ENCODE results near the gene TMEM121.
A peak's percentile ranks its signal among the peaks of the same experiment; 100 is the strongest.

TMEM121 gene

DNA sequence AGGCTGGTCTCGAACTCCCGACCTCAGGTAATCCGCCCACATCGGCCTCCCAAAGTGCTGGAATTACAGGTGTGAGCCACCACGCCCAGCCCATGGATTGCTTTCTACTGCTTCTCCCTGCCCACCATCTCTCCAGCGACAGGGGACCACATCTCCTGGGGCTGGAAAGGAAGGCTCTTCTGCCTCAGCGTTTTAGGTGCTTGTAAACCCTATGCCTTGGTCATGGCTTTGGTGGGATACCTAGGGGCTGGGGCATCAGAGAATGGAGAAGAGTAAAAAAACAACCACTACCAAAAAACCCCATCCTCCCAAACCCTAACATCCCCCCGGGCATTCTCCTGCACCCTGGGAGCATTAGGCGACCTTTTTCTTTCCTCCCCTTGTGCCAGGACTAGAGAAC is 1.1 kb upstream of the TMEM121 start:
- no peak for ATAC-seq
- TF ChIP-seq, protein P1, sequence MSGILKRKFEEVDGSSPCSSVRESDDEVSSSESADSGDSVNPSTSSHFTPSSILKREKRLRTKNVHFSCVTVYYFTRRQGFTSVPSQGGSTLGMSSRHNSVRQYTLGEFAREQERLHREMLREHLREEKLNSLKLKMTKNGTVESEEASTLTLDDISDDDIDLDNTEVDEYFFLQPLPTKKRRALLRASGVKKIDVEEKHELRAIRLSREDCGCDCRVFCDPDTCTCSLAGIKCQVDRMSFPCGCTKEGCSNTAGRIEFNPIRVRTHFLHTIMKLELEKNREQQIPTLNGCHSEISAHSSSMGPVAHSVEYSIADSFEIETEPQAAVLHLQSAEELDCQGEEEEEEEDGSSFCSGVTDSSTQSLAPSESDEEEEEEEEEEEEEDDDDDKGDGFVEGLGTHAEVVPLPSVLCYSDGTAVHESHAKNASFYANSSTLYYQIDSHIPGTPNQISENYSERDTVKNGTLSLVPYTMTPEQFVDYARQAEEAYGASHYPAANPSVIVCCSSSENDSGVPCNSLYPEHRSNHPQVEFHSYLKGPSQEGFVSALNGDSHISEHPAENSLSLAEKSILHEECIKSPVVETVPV (CRISPR knock-in tag; IDR thresholded peaks at IDR 0.05) = no peak
- TF ChIP-seq ZNF8 (CRISPR knock-in tag; IDR thresholded peaks at IDR 0.05) (no peak), PPARA (CRISPR knock-in tag; IDR thresholded peaks at IDR 0.05; ENCODE audit: borderline replicate concordance) (no peak), ZFP3 (CRISPR knock-in tag; IDR thresholded peaks at IDR 0.05) (no peak), ARNTL (CRISPR knock-in tag; IDR thresholded peaks at IDR 0.05; ENCODE audit: borderline replicate concordance, low read depth) (no peak), ESRRG (CRISPR knock-in tag; IDR thresholded peaks at IDR 0.05) (no peak), SNAI2 (CRISPR knock-in tag; IDR thresholded peaks at IDR 0.05) (no peak), ZNF70 (CRISPR knock-in tag; IDR thresholded peaks at IDR 0.05) (no peak), TCF4 (CRISPR knock-in tag; IDR thresholded peaks at IDR 0.05; ENCODE audit: borderline replicate concordance) (no peak), ZFP30 (CRISPR knock-in tag; IDR thresholded peaks at IDR 0.05) (no peak), RARB (CRISPR knock-in tag; IDR thresholded peaks at IDR 0.05) (no peak)
- TF ChIP-seq, protein P2, sequence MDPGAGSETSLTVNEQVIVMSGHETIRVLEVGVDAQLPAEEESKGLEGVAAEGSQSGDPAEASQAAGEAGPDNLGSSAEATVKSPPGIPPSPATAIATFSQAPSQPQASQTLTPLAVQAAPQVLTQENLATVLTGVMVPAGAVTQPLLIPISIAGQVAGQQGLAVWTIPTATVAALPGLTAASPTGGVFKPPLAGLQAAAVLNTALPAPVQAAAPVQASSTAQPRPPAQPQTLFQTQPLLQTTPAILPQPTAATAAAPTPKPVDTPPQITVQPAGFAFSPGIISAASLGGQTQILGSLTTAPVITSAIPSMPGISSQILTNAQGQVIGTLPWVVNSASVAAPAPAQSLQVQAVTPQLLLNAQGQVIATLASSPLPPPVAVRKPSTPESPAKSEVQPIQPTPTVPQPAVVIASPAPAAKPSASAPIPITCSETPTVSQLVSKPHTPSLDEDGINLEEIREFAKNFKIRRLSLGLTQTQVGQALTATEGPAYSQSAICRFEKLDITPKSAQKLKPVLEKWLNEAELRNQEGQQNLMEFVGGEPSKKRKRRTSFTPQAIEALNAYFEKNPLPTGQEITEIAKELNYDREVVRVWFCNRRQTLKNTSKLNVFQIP (CRISPR knock-in tag; IDR thresholded peaks at IDR 0.05; ENCODE audit: borderline replicate concordance, low read depth) = no peak
- TF ChIP-seq, protein P3, sequence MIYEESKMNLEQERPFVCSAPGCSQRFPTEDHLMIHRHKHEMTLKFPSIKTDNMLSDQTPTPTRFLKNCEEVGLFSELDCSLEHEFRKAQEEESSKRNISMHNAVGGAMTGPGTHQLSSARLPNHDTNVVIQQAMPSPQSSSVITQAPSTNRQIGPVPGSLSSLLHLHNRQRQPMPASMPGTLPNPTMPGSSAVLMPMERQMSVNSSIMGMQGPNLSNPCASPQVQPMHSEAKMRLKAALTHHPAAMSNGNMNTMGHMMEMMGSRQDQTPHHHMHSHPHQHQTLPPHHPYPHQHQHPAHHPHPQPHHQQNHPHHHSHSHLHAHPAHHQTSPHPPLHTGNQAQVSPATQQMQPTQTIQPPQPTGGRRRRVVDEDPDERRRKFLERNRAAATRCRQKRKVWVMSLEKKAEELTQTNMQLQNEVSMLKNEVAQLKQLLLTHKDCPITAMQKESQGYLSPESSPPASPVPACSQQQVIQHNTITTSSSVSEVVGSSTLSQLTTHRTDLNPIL (CRISPR knock-in tag; IDR thresholded peaks at IDR 0.05; ENCODE audit: low read depth) = no peak

DNA sequence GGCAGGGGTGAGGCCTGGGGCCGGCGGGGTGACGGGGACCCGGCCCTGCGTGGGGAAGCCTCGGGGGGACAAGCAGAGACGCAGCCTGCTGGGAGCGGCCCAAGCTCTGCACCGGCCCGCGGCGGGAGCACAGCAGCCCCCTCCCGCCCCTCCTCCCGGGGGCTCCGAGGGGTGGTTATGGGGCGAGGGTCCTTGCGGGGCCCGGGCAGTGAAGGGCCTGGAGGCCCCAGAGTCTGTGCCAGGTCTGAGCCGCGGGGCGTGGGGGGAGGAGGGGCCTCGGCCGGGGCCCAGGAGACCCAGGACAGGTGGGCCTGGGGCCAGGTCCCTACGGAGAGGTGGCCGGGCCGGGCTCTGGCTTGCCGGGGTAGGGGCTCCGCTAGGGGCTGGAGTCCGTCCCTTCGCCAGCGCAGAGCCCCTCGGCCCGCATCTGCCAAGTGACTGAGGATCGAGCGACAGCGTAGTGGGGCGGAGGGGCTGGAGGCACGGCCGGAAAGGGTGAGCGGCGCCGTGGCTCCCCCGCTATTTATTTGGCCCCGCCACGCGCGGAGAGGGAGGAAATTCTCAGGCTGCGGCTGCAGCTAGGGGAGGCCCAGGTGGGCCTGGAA is 495 bp downstream of the TMEM121 start:
- ATAC-seq = peak; percentile 24
- TF ChIP-seq RARB (CRISPR knock-in tag; IDR thresholded peaks at IDR 0.05) (no peak), SNAI2 (CRISPR knock-in tag; IDR thresholded peaks at IDR 0.05) (no peak), ZC3H10 (CRISPR knock-in tag; IDR thresholded peaks at IDR 0.05) (no peak), BACH2 (CRISPR knock-in tag; IDR thresholded peaks at IDR 0.05; ENCODE audit: borderline replicate concordance) (no peak), ZFP3 (CRISPR knock-in tag; IDR thresholded peaks at IDR 0.05) (no peak), ESRRG (CRISPR knock-in tag; IDR thresholded peaks at IDR 0.05) (no peak), TOX (CRISPR knock-in tag; IDR thresholded peaks at IDR 0.05; ENCODE audit: borderline replicate concordance) (no peak), GLIS3 (CRISPR knock-in tag; IDR thresholded peaks at IDR 0.05) (no peak), PPARA (CRISPR knock-in tag; IDR thresholded peaks at IDR 0.05; ENCODE audit: borderline replicate concordance) (no peak)
- TF ChIP-seq, protein P4, sequence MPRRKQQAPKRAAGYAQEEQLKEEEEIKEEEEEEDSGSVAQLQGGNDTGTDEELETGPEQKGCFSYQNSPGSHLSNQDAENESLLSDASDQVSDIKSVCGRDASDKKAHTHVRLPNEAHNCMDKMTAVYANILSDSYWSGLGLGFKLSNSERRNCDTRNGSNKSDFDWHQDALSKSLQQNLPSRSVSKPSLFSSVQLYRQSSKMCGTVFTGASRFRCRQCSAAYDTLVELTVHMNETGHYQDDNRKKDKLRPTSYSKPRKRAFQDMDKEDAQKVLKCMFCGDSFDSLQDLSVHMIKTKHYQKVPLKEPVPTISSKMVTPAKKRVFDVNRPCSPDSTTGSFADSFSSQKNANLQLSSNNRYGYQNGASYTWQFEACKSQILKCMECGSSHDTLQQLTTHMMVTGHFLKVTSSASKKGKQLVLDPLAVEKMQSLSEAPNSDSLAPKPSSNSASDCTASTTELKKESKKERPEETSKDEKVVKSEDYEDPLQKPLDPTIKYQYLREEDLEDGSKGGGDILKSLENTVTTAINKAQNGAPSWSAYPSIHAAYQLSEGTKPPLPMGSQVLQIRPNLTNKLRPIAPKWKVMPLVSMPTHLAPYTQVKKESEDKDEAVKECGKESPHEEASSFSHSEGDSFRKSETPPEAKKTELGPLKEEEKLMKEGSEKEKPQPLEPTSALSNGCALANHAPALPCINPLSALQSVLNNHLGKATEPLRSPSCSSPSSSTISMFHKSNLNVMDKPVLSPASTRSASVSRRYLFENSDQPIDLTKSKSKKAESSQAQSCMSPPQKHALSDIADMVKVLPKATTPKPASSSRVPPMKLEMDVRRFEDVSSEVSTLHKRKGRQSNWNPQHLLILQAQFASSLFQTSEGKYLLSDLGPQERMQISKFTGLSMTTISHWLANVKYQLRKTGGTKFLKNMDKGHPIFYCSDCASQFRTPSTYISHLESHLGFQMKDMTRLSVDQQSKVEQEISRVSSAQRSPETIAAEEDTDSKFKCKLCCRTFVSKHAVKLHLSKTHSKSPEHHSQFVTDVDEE (CRISPR knock-in tag; IDR thresholded peaks at IDR 0.05) = no peak
- TF ChIP-seq, protein P5, sequence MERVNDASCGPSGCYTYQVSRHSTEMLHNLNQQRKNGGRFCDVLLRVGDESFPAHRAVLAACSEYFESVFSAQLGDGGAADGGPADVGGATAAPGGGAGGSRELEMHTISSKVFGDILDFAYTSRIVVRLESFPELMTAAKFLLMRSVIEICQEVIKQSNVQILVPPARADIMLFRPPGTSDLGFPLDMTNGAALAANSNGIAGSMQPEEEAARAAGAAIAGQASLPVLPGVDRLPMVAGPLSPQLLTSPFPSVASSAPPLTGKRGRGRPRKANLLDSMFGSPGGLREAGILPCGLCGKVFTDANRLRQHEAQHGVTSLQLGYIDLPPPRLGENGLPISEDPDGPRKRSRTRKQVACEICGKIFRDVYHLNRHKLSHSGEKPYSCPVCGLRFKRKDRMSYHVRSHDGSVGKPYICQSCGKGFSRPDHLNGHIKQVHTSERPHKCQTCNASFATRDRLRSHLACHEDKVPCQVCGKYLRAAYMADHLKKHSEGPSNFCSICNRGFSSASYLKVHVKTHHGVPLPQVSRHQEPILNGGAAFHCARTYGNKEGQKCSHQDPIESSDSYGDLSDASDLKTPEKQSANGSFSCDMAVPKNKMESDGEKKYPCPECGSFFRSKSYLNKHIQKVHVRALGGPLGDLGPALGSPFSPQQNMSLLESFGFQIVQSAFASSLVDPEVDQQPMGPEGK (CRISPR knock-in tag; IDR thresholded peaks at IDR 0.05; ENCODE audit: borderline replicate concordance) = no peak
- TF ChIP-seq, protein P3 (CRISPR knock-in tag; IDR thresholded peaks at IDR 0.05; ENCODE audit: low read depth) = no peak
